Measurements from ENCODE around the gene TOMM22.
"Not testable (repeated sequence)": the region's sequence is repeated elsewhere in the genome, so short reads cannot be mapped to it uniquely, and the experiment has no call there.

TOMM22 gene

GRCh38 chr22:38681582-38682335 is at the start of gene TOMM22:
Gene TOMM22 (plus strand): TSS chr22:38681957. CDS start chr22:38681979, 22 bp downstream.
- DNase-seq: peak; percentile 54

- DNase-seq: no peak
Observed at GRCh38 chr22:38632528-38632927, 49.2 kb upstream of the TOMM22 start.

GRCh38 chr22:38638216-38638615 is 43.5 kb upstream of the TOMM22 start:
- DNase-seq: no peak

GRCh38 chr22:38638728-38639127 is 43.0 kb upstream of the TOMM22 start:
- DNase-seq: no peak

- no peak for DNase-seq
Observed at GRCh38 chr22:38641476-38642040, 40.2 kb upstream of the TOMM22 start.

- DNase-seq: not testable (repeated sequence)
Observed at GRCh38 chr22:38644245-38644644, 37.5 kb upstream of the TOMM22 start.

- DNase-seq: no peak
Observed at GRCh38 chr22:38645430-38645829, 36.3 kb upstream of the TOMM22 start.

- DNase-seq: no peak
Observed at GRCh38 chr22:38649841-38650522, 31.8 kb upstream of the TOMM22 start.

GRCh38 chr22:38652859-38653258 is 28.9 kb upstream of the TOMM22 start:
- DNase-seq: no peak

GRCh38 chr22:38653741-38654140 is 28.0 kb upstream of the TOMM22 start:
- DNase-seq: no peak

GRCh38 chr22:38655519-38656255 is 26.1 kb upstream of the TOMM22 start:
- DNase-seq: no peak

- peak; percentile 46 for DNase-seq
Observed at GRCh38 chr22:38656256-38657044, 25.3 kb upstream of the TOMM22 start, which contains the start of the genes CBY1 and FAM227A. Gene CBY1 (plus strand): TSS chr22:38656638. CDS start chr22:38668055, 11,417 bp downstream. Gene FAM227A (minus strand): TSS chr22:38656392. CDS start chr22:38650168, 6,224 bp downstream.

- DNase-seq: peak; percentile 42
Observed at GRCh38 chr22:38657045-38657909, 24.5 kb upstream of the TOMM22 start.

- no peak for DNase-seq
Observed at GRCh38 chr22:38674888-38675287, 6.9 kb upstream of the TOMM22 start.

GRCh38 chr22:38675833-38676232 is 5.9 kb upstream of the TOMM22 start:
- DNase-seq: no peak

GRCh38 chr22:38684895-38685294 is 3.1 kb downstream of the TOMM22 start:
- no peak for DNase-seq

GRCh38 chr22:38685761-38686160 is 4.0 kb downstream of the TOMM22 start:
- no peak for DNase-seq

GRCh38 chr22:38689651-38690050 is 7.9 kb downstream of the TOMM22 start:
- DNase-seq: no peak

GRCh38 chr22:38694049-38694448 is 12.3 kb downstream of the TOMM22 start:
- no peak for DNase-seq

- DNase-seq: no peak
Observed at GRCh38 chr22:38694940-38695339, 13.2 kb downstream of the TOMM22 start.
